ENCODE data around the gene SDC4. TPM values are rescaled to one million over a fixed set of nuclear protein-coding genes. Genes with fewer than 3 reads are reported as not detected.

SDC4 gene, protein sequence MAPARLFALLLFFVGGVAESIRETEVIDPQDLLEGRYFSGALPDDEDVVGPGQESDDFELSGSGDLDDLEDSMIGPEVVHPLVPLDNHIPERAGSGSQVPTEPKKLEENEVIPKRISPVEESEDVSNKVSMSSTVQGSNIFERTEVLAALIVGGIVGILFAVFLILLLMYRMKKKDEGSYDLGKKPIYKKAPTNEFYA
- total RNA-seq = 54.5 and 89.0 TPM in 2 replicates

GRCh38 chr20:45347936-45348778 lies at the start of gene SDC4:
Gene SDC4 (minus strand): TSS chr20:45348424. CDS start chr20:45348384, 40 bp downstream.

GRCh38 chr20:45378191-45378590 lies 30.0 kb upstream of the SDC4 start, which contains the start of gene TP53TG5:
Gene TP53TG5 (minus strand): TSS chr20:45378325. CDS start chr20:45378236, 89 bp downstream.

DNA sequence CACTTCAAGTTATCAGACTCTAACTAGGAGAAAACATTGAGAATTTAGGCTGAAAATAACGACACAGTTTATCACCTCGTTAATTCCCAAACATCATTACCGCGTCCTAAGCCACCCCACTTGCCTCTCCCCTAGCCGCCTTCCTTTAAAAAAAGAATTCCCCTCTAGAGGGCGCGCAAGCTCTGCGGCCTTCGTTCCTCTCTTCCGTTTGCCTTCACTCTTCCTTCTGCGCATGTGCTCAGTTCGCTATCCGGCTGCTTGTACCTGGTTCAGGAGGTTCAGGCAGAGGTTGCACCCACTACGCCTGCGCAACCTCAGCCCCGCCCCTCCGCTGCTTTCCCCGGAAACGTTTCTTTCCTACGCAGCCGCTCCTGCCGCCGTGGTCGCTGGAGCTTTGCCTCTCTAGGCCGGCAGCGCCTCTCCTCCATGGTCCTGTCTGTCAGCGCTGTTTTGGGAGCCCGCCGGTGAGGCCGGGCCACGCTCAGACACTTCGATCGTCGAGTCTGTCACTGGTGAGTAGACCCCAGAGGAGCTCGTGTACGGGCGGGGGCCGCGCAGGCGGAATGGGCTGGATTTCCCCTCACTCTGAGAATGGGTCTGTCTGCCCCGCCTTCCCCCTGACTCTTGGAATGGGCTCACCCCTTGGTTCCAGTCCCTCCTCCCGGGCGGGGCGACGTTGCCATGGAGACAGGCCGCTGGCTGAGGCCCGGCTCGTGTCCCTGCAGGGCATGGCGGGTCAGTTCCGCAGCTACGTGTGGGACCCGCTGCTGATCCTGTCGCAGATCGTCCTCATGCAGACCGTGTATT lies 14.8 kb upstream of the SDC4 start, which contains the start of gene SYS1:
Gene SYS1, plus strand, starts transcription at position 353 of the 807 bp plus-strand sequence. Its CDS starts 376 bp downstream, at position 729.

DNA sequence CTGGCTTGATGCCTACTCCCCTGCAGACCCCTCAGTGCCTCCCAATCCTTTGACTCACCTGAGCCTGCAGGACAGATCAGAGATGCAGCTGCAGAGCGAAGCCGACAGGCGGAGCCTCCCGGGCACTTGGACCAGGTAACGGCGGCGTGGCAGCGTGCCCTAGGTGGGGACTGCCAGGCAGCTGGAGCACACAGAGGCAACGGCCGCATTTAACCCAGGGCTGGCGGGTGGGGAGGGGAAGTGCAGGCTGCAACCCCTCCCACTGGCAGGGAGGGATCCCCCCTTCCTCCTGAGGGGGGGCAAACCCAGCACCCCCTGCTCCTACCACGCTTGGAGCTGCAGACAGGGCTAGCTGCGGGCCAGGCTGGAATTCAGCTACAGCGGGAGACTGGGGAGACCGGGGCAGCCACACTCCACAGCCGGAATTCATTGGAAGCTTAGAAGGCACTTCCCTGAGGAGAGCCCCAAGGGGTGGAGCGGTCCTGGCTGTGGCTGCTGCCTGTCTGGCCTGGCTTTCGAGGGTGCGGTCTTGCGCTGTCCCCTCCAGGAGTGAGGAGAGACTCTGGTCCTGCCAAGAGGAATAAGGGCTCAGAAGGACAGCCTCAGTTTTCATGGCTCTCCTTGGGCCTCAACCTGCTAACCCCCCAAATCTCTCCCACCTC lies 40.0 kb downstream of the SDC4 start, which contains the start of gene MATN4:
Gene MATN4, minus strand, starts transcription at position 183 of the 662 bp plus-strand sequence. CDS start 2,717 bp downstream, outside the sequence.

DNA sequence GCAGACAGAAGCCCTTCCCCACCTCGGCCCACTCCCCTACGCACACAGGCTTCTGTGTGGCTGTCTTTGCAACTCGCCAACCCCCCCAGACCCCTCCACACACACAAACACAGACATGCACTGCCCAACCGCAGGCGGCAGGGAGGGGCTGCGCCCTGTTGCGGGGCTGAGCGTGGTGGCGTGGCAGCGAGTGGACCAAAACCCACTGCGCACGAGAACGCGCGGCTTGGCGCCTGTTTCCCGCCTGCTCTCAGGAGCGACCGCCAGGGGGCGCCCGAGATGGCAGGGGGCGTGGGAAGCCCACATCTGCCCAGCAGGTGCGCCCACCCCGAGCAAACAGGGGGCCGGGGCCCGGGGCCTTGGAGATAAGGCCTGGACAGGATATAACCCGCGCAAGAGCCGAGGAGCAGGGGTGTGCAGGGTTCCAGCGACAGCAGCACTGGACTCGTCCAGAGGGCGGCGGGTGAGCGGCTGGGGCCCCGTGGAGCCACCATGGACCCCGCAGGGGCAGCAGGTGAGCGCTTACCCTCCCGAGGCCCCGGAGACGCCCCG lies 41.7 kb downstream of the SDC4 start, which contains the start of gene RBPJL:
Gene RBPJL, plus strand, starts transcription at position 410 of the 552 bp plus-strand sequence. Its CDS starts 83 bp downstream, at position 493.

Other genes starting within 250 kb of the SDC4 start
- gene KCNS1, start 247.3 kb downstream of the SDC4 start, total RNA-seq = not detected in 2 replicates
- not detected in 2 replicates for gene WFDC5, start 233.2 kb downstream of the SDC4 start, total RNA-seq
- gene WFDC12, start 224.0 kb downstream of the SDC4 start, total RNA-seq = not detected in 2 replicates
- not detected in 2 replicates for gene PI3, start 173.5 kb downstream of the SDC4 start, total RNA-seq
- gene SEMG1, start 141.4 kb downstream of the SDC4 start, total RNA-seq = not detected in 2 replicates
- not detected in 2 replicates for gene SEMG2, start 127.1 kb downstream of the SDC4 start, total RNA-seq
- gene SLPI, start 93.9 kb downstream of the SDC4 start, total RNA-seq = 0.66 TPM in 1 of 2 replicates, not detected in the other
- not detected in 2 replicates for gene RBPJL, start 41.6 kb downstream of the SDC4 start, total RNA-seq
- not detected in 2 replicates for gene MATN4, start 40.1 kb downstream of the SDC4 start, total RNA-seq
- 17.6 and 19.5 TPM in 2 replicates for gene SYS1, start 14.7 kb upstream of the SDC4 start, total RNA-seq
- 0.19 TPM in 1 of 2 replicates, not detected in the other for gene TP53TG5, start 29.9 kb upstream of the SDC4 start, total RNA-seq
- 7.1 and 11.3 TPM in 2 replicates for gene DBNDD2, start 59.9 kb upstream of the SDC4 start, total RNA-seq
- gene PIGT, start 67.7 kb upstream of the SDC4 start, total RNA-seq = 30.1 and 37.3 TPM in 2 replicates
- gene WFDC2, start 121.3 kb upstream of the SDC4 start, total RNA-seq = not detected in 2 replicates
- gene SPINT3, start 167.2 kb upstream of the SDC4 start, total RNA-seq = not detected in 2 replicates
- gene WFDC6, start 191.1 kb upstream of the SDC4 start, total RNA-seq = not detected in 2 replicates
- not detected in 2 replicates for gene EPPIN, start 199.0 kb upstream of the SDC4 start, total RNA-seq
- gene WFDC8, start 230.9 kb upstream of the SDC4 start, total RNA-seq = not detected in 2 replicates

All from aortic smooth muscle cell (primary cell).